Ascending aorta (tissue), 2 donors: ENCODE data around the gene LBP. TPM values are rescaled to one million over a fixed set of nuclear protein-coding genes. Genes with fewer than 3 reads are reported as not detected.
A peak's percentile ranks its signal among the peaks of the same experiment; 100 is the strongest.

Experiments used
- DNase-seq, 2 donors: peaks; one replicate each; pipeline ENCODE4 v3.0.0-alpha.2; 2019; ENCODE audit warnings: low spot score in 2 of 2
- H3K27ac ChIP-seq, 2 donors: fragments of 200-600 bp; sonication (generic); one replicate each; pipeline ENCODE4 v1.5.1; 2016 to 2017; ENCODE audit warnings: mild to moderate bottlenecking in 1 of 2
- H3K27me3 ChIP-seq: fragments of 200-600 bp; sonication (generic); one replicate; pipeline ENCODE4 v1.5.1; 2017
- H3K36me3 ChIP-seq, 2 donors: fragments of 200-600 bp; sonication (generic); one replicate each; pipeline ENCODE4 v1.5.1; 2016
- H3K4me1 ChIP-seq, 2 donors: fragments of 200-600 bp; sonication (generic); one replicate each; pipeline ENCODE4 v1.5.1; 2016 to 2017; ENCODE audit warnings: mild to moderate bottlenecking in 1 of 2
- H3K4me3 ChIP-seq, 2 donors: fragments of 200-600 bp; sonication (generic); one replicate each; pipeline ENCODE4 v1.5.1; 2016 to 2017; ENCODE audit warnings: mild to moderate bottlenecking in 1 of 2
- H3K9me3 ChIP-seq, 2 donors: fragments of 200-600 bp; sonication (generic); one replicate each; pipeline ENCODE4 v1.5.1; 2016
- intact Hi-C: fragments of 100-400 bp; cut with DNase I; formaldehyde crosslinking; loops from one replicate; pipeline ENCODE4 v1.15.1; 2023
- total RNA-seq: library from RNA; depleted of rRNA; stranded (reverse); fragments of >200 nt; gene quantifications from one replicate; pipeline ENCODE4 v1.1.0, GENCODE V29; 2016
- TF ChIP-seq, protein P1 (sequence below), 3 experiments: fragments of 200-600 bp in 2 of 3; fragments of 450-650 bp in 1 of 3; sonication (generic) in 2 of 3; IDR thresholded peaks; one replicate each; pipeline ENCODE4 v1.5.1; 2016 to 2019; ENCODE audit warnings: antibody characterized with exemption in 3 of 3, mild to moderate bottlenecking in 1 of 3, moderate library complexity in 1 of 3

The LBP gene
- total RNA-seq, 1 donor from 2014 or later = 18.8 TPM

DNA sequence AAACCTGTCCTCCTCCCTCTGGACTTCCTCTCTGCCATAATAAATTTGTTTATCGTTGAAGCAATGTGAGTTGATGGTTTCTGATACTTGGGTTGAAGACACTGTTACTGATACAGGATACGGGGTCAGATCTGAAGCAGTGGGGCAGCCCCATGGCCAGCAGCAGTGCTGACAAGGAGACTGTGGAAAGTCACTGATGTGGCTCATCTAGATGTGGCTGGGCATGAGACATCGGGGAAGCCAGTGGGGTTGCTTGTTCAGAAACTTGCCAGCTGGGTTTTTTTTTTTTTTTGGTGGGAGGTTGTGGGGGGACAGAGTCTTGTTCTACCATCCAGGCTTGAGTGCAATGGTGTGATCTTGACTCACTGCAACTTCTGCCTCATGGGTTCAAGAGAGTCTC is 45.0 kb upstream of the LBP start:
- no peak for DNase-seq
- H3K4me3 ChIP-seq = no peak overlapping the region
- no peaks in the 10 kb centered on the region for H3K36me3 ChIP-seq
- peaks cover 5 to 10% of the 10 kb centered on the region in 2 donors for H3K4me1 ChIP-seq
- intact Hi-C loops = no loop called here
- no peak overlapping the region for H3K27ac ChIP-seq
- no peaks in the 10 kb centered on the region for H3K27me3 ChIP-seq
- no peaks in the 10 kb centered on the region for H3K9me3 ChIP-seq
- TF ChIP-seq, protein P1, sequence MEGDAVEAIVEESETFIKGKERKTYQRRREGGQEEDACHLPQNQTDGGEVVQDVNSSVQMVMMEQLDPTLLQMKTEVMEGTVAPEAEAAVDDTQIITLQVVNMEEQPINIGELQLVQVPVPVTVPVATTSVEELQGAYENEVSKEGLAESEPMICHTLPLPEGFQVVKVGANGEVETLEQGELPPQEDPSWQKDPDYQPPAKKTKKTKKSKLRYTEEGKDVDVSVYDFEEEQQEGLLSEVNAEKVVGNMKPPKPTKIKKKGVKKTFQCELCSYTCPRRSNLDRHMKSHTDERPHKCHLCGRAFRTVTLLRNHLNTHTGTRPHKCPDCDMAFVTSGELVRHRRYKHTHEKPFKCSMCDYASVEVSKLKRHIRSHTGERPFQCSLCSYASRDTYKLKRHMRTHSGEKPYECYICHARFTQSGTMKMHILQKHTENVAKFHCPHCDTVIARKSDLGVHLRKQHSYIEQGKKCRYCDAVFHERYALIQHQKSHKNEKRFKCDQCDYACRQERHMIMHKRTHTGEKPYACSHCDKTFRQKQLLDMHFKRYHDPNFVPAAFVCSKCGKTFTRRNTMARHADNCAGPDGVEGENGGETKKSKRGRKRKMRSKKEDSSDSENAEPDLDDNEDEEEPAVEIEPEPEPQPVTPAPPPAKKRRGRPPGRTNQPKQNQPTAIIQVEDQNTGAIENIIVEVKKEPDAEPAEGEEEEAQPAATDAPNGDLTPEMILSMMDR (IDR thresholded peaks at IDR 0.05) = no peak

GRCh38 chr20:38302786-38303185 is 43.5 kb upstream of the LBP start:
- Histone ChIP-seq H3K9me3 (no peaks in the 10 kb centered on the region), H3K4me1 (peaks cover 5 to 10% of the 10 kb centered on the region in 2 donors), H3K27ac (no peak overlapping the region), H3K36me3 (no peaks in the 10 kb centered on the region), H3K4me3 (no peak overlapping the region), H3K27me3 (no peaks in the 10 kb centered on the region)
- intact Hi-C loops = no loop called here
- DNase-seq = no peak
- TF ChIP-seq, protein P1 (IDR thresholded peaks at IDR 0.05) = no peak

GRCh38 chr20:38303908-38304379 is 42.3 kb upstream of the LBP start, which contains the start of gene BPI:
BPI (plus strand) TSS chr20:38304156; CDS start chr20:38304224, 68 bp downstream.
- H3K27me3 ChIP-seq = no peaks in the 10 kb centered on the region
- TF ChIP-seq, protein P1 (IDR thresholded peaks at IDR 0.05) = no peak
- no peaks in the 10 kb centered on the region for H3K36me3 ChIP-seq
- H3K27ac ChIP-seq = no peak within 1 kb of the TSS
- DNase-seq = peak in 1 of 2 donors; percentile 69
- peaks cover 4% of the 10 kb centered on the region in 2 donors for H3K4me1 ChIP-seq
- intact Hi-C loops = no loop called here
- no peaks in the 10 kb centered on the region for H3K9me3 ChIP-seq
- no peak within 1 kb of the TSS for H3K4me3 ChIP-seq

GRCh38 chr20:38304845-38305447 is 41.3 kb upstream of the LBP start:
- intact Hi-C loops = no loop called here
- TF ChIP-seq, protein P1 (IDR thresholded peaks at IDR 0.05) = peak in 2 of 3 experiments; percentile 11 to 33
- no peak for DNase-seq
- Histone ChIP-seq H3K27me3 (no peaks in the 10 kb centered on the region), H3K4me3 (no peak overlapping the region), H3K27ac (no peak overlapping the region), H3K4me1 (no peaks in the 10 kb centered on the region), H3K9me3 (no peaks in the 10 kb centered on the region), H3K36me3 (no peaks in the 10 kb centered on the region)

DNA sequence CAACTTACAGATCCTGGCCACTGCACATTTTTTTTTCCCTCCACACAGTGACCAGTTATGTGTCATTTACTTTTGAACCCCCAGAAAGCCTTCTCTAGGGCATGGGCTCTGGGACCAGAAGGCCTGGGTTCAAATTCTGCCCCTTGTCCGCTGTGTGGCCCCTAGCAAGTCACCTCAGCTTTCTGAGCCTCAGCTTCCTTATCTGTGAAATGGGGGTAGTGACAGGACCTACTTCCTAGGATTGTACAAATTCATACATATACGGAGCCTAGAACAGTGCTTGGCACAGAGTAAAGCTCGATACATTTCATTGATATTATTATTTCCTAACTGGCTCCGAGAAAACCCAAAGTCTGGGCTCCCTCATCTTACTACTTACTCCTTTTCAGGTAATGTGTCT is 40.7 kb upstream of the LBP start:
- intact Hi-C loops = no loop called here

More for the DNA sequence above, 40.7 kb upstream of the LBP start:
- Histone ChIP-seq H3K9me3 (no peaks in the 10 kb centered on the region), H3K4me3 (no peak overlapping the region), H3K36me3 (no peaks in the 10 kb centered on the region), H3K27me3 (no peaks in the 10 kb centered on the region), H3K27ac (no peak overlapping the region), H3K4me1 (no peaks in the 10 kb centered on the region)
- TF ChIP-seq, protein P1 (IDR thresholded peaks at IDR 0.05) = no peak
- DNase-seq = no peak
